Kidney (tissue), 14 donors: ENCODE data around the gene MFN1. TPM values are rescaled to one million over a fixed set of nuclear protein-coding genes. Genes with fewer than 3 reads are reported as not detected.
"Not testable (repeated sequence)": the region's sequence is repeated elsewhere in the genome, so short reads cannot be mapped to it uniquely, and the experiment has no call there.

Experiments used
- DNase-seq, 5 donors: peaks; one replicate each; pipeline ENCODE4 v3.0.0-alpha.2; 2013 to 2020
- FAIRE-seq: peaks from 2 replicates; lab custom pipeline; 2012; peaks lifted over from hg19 to GRCh38; lab: Jason Lieb, UNC
- H3K27ac ChIP-seq, 2 donors: one replicate each; pipeline ENCODE4 v1.7.0; 2013; ENCODE audit warnings: low read depth in 2 of 2, low read length in 2 of 2, inconsistent platforms in 1 of 2
- H3K27me3 ChIP-seq: one replicate; pipeline ENCODE4 v1.7.1; 2013; ENCODE audit warnings: low read length, inconsistent platforms; ENCODE audit not compliant: control insufficient read depth, insufficient read depth
- H3K36me3 ChIP-seq, 3 donors: one replicate each; pipeline versions ENCODE4 v1.7.0 to v1.7.1; 2013; ENCODE audit warnings: low read length in 3 of 3, control low read depth in 1 of 3, inconsistent platforms in 1 of 3; ENCODE audit not compliant: insufficient read depth in 3 of 3, control insufficient read depth in 2 of 3
- H3K4me1 ChIP-seq, 3 donors: one replicate each; pipeline versions ENCODE4 v1.7.0 to v1.7.1; 2013; ENCODE audit warnings: low read length in 3 of 3, inconsistent platforms in 1 of 3, low read depth in 1 of 3; ENCODE audit not compliant: control insufficient read depth in 2 of 3, insufficient read depth in 2 of 3
- H3K4me3 ChIP-seq, 3 donors: one replicate each; pipeline versions ENCODE4 v1.7.0 to v1.8.1; 2013; ENCODE audit warnings: low read length in 3 of 3, control low read depth in 1 of 3, inconsistent platforms in 1 of 3
- H3K9ac ChIP-seq, 3 donors: one replicate each; pipeline versions ENCODE4 v1.7.0 to v1.7.1; 2013; ENCODE audit warnings: low read length in 3 of 3, control low read depth in 1 of 3, inconsistent platforms in 1 of 3
- H3K9me3 ChIP-seq, 3 donors: one replicate each; pipeline versions ENCODE4 v1.7.0 to v1.7.1; 2013; ENCODE audit warnings: low read length in 3 of 3, control low read depth in 1 of 3, inconsistent platforms in 1 of 3; ENCODE audit not compliant: control insufficient read depth in 2 of 3, insufficient read depth in 1 of 3
- CTCF ChIP-seq: IDR thresholded peaks from 3 replicates; pipeline ENCODE4 v1.5.1; 2012; ENCODE audit warnings: mild to moderate bottlenecking, moderate library complexity, borderline replicate concordance; ENCODE audit not compliant: insufficient read depth; ENCODE audit errors: extremely low read depth
- intact Hi-C: fragments of 100-400 bp; cut with DNase I; formaldehyde crosslinking; loops from one replicate; pipeline ENCODE4 v1.11.1; 2022
- polyA plus RNA-seq: library from polyadenylated mRNA; stranded (reverse); fragments of 350-450 nt; fragmentation: Illumina TruSeq; extraction: RNeasy Lipid Tissue Mini Kit (QIAGEN cat#74804); gene quantifications from one replicate; pipeline ENCODE4 v1.2.3, GENCODE V29; 2014; ENCODE audit warnings: low read depth, low replicate concordance; ENCODE audit not compliant: insufficient read depth
- total RNA-seq: library from RNA; stranded (reverse); fragmentation: NEBNext Ultra II Directional; extraction: Animal tissue kit (Norgen Biotek cat#: 25700); gene quantifications from one replicate; pipeline ENCODE4 v1.2.1, GENCODE V29; 2021
- donor health status: control.
- donor health status: control.
- donor health status: control.
- donor health status: control.
- donor health status: control.
- donor health status: DM: yes; HTN: yes; CAD: no.
- donor health status: Normal renal cell carcinoma (clear cell type).

The MFN1 gene
- total and polyA plus RNA-seq, 2 donors from 2014 or later = 16.6 to 50.2 TPM

GRCh38 chr3:179304605-179305004 is 42.9 kb upstream of the MFN1 start:
- intact Hi-C loops = no loop called here
- H3K27me3 ChIP-seq = no peaks in the 10 kb centered on the region
- DNase-seq = no peak
- H3K36me3 ChIP-seq = no peaks in the 10 kb centered on the region
- no peaks in the 10 kb centered on the region for H3K4me1 ChIP-seq
- no peak for FAIRE-seq
- H3K9ac ChIP-seq = no peak overlapping the region
- H3K9me3 ChIP-seq = peaks cover 0 to 2% (median 0%) of the 10 kb centered on the region in 3 donors
- H3K27ac ChIP-seq = no peak overlapping the region
- TF ChIP-seq CTCF = no peak
- H3K4me3 ChIP-seq = no peak overlapping the region

GRCh38 chr3:179307362-179307761 is 40.1 kb upstream of the MFN1 start:
- H3K27me3 ChIP-seq, H3K4me3 ChIP-seq, FAIRE-seq, H3K9ac ChIP-seq, H3K36me3 ChIP-seq, DNase-seq, H3K9me3 ChIP-seq, H3K27ac ChIP-seq, intact Hi-C loops, H3K4me1 ChIP-seq: not testable (repeated sequence)

GRCh38 chr3:179308001-179308400 is 39.5 kb upstream of the MFN1 start:
- Histone ChIP-seq H3K9ac (no peak overlapping the region), H3K27me3 (no peaks in the 10 kb centered on the region), H3K4me3 (no peak overlapping the region), H3K9me3 (no peaks in the 10 kb centered on the region), H3K4me1 (no peaks in the 10 kb centered on the region), H3K36me3 (no peaks in the 10 kb centered on the region), H3K27ac (no peak overlapping the region)
- TF ChIP-seq CTCF = no peak
- FAIRE-seq (no peak), DNase-seq (no peak)
- intact Hi-C loops = no loop called here

GRCh38 chr3:179309225-179310078 is 38.1 kb upstream of the MFN1 start:
- Histone ChIP-seq H3K36me3 (no peaks in the 10 kb centered on the region), H3K9ac (no peak overlapping the region), H3K27me3 (no peaks in the 10 kb centered on the region), H3K4me1 (no peaks in the 10 kb centered on the region), H3K27ac (no peak overlapping the region), H3K9me3 (no peaks in the 10 kb centered on the region), H3K4me3 (no peak overlapping the region)
- DNase-seq = no peak
- intact Hi-C loops = loop anchor here (10.0 kb wide), 2 partner anchors 165 to 295 kb away; partner anchors contain the start of gene PIK3CA
- FAIRE-seq = no peak
- no peak for TF ChIP-seq CTCF
